Stimulated activated CD4-positive, alpha-beta T cell treated with anti-CD3 and anti-CD28 coated beads, TNF-alpha, amount 100 ng/mL, for 24 hours (primary cell): ENCODE measurements around the gene HTD2.
"Not testable (repeated sequence)": the region's sequence is repeated elsewhere in the genome, so short reads cannot be mapped to it uniquely, and the experiment has no call there.

Experiments
- DNase-seq, 3 experiments: peaks; one replicate each; pipeline ENCODE4 v3.0.0-alpha.2; 2020; ENCODE audit warnings: low read depth in 3 of 3

The HTD2 gene

DNA sequence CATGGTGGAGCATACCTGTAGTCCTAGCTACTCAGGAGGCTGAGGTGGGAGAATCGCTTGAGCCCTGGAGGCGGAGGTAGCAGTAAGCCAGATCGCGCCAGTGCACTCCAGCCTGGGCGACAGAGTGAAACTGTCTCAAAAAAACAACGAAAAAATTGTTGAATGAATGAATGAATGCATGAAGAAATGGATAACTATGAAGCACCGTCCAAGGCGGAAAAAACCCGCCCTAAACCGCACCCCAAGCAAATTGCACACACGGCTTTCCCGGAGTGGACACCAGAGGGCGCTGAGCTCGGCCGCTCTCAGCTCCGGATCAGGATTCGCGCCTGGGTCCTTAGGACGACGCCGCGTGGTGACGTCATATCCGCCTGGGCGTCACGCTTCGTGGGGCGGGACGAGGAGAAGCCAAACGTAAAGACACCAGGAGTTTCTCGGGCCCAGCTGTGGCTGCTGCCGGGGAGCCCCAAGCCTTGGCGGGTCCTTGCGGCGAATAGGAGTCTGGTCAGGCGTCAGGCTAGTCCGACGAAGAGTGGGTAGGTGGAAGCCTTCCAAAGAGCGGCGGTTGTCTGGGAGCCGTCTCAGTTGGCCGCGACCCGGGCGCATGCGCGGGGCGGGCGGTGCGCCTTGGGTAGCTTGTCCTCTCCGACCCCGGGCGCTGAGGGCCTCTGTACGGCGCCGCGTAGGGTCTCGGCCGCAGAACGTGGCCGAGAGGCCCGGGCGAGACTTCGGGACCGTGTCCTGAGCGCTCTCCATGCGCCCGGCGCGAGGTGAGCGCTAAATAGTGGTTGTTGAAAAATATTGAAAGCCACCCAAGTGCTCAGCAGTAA lies at the start of gene HTD2, which contains the start of gene RPP14:
HTD2 (plus strand) TSS at position 639 of the 830 bp plus-strand sequence. CDS start 11,094 bp downstream, outside the sequence.
RPP14 (plus strand) TSS at position 364 of the 830 bp plus-strand sequence. CDS start 4,085 bp downstream, outside the sequence.
- DNase-seq = peak; percentile 98 to 99 (median 99)

- DNase-seq = no peak
Observed at GRCh38 chr3:58258392-58259055, 47.8 kb upstream of the HTD2 start.

DNA sequence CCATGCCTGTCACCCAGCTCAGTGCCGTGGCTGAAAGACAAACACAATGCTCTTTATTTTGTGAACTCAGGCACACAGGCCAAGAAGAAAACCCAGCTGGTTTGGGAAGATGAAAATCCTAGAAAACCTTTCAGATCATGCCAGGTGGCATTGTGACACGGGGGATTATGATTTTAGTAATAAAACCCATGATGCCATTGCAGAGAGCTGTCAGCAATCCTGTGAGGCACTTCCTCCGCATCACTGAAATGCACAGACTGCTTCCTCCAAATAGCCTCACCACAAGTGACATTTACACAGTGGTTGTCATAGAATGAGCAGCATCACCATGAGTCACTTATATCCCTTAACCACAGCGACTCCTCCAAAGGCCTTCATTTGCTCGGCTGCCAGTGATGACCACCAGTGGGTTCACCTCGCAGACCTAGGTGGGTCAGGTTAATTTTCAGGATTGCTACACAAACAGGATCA lies 46.0 kb upstream of the HTD2 start:
- no peak for DNase-seq

DNA sequence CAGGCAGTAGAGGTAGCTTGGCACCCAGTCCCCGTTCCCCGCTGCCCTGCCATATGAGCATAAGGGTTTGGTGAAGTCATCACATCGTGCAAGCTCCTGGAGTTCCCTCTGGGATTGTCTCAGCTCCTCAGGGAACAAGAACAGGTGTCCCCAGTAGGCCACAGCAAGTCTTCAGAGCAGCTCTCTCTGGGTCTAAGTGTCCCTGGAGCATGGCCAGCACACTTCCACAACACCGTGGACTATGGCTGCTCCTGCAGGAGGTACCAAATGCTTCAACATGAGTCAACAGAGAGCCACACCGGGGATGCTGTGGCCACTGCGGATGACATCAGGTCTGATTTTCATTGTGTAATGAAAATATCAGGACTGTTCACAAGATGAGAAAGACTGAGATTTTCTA lies 45.6 kb upstream of the HTD2 start:
- no peak for DNase-seq

DNA sequence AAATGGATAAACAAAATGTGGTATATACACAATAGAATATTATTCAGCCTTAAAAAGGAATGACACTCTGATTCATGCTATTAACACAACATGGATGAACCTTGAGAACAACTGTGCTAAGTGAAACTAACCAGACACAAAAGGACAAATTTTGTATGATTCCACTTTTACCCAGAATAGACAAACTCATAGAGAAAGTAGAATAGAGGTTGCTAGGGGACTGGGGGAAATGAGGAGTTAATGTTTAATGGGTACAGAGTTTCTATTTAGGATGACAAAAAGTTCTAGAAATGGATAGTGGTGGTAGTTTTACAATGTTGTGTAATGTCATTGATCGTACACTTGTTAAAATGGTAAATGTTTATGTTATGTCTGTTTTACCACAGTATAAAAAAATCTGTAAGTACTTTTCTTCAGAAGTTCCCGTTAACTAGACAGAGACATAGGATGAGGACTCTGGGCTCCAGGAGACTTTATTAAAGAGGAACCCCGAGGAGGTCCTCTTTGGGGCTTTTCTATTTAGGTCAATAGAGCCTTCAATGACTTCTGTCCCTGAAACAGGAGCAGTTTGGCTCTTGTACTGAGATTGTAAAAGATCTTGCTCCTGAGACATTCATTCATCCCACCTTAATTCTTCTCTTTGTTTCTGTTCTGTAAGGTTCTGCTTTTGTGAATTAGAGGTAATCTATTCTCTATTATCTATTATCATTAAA lies 44.2 kb upstream of the HTD2 start:
- no peak for DNase-seq

- no peak for DNase-seq
Observed at GRCh38 chr3:58266577-58266976, 39.7 kb upstream of the HTD2 start.

DNA sequence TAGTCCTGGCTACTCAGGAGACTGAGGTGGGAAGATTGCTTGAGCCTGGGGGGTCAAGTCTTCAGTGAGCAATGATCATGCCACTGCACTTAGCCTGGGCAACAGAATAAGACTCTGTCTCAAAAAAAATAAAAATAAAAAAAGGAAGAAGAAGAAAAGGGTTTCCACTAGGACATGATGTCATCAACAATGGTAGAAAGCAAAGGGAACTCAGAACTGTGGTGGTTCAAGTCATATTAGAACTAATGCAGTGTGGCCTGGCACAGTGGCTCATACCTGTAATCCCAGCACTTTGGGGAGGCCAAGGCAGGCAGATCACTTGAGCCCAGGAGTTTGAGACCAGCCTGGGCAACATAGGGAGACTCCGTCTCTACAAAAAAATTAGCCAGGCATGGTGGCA lies 38.8 kb upstream of the HTD2 start:
- DNase-seq = not testable (repeated sequence)

DNA sequence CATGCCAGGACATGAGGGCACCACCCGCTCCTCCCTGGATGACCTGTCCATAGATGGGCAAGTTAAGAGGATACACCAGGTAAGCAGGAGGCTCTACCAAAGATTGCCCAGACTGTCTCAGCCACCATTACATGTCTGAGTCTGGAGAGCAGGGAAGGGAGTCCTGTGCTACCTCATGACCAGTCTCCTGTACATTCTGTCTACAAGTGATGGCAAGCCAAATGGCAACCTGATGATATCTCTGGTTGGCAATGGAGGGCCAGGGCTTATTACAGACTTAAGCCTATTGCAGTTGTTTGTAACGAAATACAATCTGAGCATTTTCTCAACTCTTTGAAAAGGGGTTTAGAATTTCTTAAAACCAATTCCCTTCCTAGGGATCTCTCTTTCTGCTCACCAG lies 37.0 kb upstream of the HTD2 start:
- no peak for DNase-seq

DNA sequence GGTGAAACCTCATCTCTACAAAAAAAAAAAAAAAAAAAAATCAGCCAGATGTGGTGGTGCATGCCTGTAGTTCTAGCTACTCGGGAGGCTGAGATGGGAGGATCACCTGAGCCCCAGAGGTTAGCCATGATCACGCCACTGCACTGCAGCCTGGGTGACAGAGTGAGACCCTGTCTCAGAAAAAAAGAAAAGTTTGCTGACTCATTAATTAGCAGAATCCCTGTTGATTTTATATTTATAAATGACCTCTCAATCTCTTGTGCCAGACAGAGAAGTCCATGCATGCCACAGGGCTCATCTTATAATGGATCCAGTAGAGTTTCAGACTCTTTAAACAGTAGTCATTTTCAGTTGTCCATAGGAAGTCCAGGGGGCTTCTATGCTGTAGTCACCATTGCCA lies 35.8 kb upstream of the HTD2 start:
- DNase-seq = no peak

- DNase-seq = peak in 1 of 3 experiments; percentile 6
Observed at GRCh38 chr3:58271901-58272501, 34.3 kb upstream of the HTD2 start.

DNA sequence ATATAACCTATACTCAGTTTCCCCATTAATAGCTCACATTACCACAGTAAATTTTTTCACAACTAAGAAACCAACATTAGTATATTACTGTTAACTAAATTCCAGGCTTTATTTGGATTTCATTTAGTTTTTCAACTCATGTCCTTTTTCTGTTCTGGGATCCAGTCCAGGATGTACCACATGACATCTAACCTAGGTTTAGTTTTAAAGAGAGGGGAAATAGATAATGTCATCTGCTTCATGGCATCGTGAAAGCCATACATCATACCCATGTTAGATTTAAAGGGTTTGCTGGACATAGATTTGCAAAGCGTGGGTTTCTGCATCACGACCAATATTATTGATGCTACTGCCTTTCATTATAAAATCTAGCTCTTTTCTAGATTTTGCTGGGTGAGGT lies 33.4 kb upstream of the HTD2 start:
- DNase-seq = no peak

- not testable (repeated sequence) for DNase-seq
Observed at GRCh38 chr3:58273362-58273761, 33.0 kb upstream of the HTD2 start.

DNA sequence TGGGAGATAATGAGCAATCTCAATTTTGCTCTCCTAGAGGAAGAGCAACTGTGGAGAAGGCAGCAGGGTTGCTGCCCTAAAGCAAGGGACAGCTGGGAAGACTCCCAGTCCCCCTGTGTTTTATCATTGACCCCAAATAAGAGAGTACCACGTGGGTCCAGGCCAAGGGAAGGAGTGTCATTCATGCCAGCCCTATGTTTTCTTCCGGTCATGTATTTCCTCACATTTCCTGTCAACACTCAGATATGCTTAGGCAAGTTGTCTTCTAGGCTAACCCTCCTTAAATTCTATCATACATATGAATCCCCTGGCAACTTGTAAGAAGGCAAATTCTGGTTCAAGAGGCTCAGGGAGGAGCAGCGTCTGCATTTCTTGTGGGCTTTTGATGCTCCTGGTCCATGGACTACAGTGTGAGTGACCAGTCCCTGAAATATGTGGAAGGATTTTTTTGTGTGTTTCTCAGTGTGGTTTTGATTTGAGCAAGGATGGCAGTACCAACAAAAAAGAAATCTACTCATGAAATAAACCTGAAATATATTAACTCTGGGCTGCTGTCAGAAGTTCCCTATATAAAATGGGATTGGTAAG lies 32.2 kb upstream of the HTD2 start:
- no peak for DNase-seq

- no peak for DNase-seq
Observed at GRCh38 chr3:58281069-58281468, 25.3 kb upstream of the HTD2 start.

- no peak for DNase-seq
Observed at GRCh38 chr3:58285334-58285733, 21.0 kb upstream of the HTD2 start.

- DNase-seq = no peak
Observed at GRCh38 chr3:58287354-58287753, 19.0 kb upstream of the HTD2 start.

DNA sequence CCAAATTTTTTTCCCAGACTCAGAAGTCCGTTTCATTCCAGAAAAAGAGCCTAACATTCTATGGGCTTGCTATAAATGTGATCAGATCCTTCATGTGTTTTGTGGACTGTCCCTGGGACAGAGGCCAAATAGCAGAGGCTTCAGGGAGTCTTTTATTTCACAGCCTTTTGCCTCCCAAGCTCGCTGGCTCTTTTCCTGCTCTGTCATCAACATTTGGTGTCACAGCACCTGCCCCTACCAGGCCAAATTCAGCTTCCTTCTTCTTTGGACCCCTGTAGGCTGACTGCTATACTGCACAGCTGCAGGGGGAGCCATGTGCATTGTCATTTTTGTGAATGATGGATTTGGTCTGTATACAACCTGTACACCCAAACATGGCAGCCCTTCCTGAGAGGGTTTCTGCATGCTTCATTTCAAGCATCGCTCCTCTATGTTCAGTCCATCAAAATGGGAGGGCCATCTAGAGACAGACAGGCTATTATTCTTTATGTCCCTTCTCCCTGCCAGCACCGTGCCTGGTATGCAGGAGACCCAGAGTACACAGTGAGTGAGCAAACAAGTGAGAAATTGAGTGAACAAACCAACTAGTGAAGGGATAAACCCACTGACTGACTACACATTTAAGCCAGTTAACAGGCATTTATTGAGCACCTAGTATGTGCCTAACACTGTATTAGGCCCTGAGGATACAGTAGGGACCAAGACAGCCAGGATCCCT lies 18.1 kb upstream of the HTD2 start:
- DNase-seq = no peak

DNA sequence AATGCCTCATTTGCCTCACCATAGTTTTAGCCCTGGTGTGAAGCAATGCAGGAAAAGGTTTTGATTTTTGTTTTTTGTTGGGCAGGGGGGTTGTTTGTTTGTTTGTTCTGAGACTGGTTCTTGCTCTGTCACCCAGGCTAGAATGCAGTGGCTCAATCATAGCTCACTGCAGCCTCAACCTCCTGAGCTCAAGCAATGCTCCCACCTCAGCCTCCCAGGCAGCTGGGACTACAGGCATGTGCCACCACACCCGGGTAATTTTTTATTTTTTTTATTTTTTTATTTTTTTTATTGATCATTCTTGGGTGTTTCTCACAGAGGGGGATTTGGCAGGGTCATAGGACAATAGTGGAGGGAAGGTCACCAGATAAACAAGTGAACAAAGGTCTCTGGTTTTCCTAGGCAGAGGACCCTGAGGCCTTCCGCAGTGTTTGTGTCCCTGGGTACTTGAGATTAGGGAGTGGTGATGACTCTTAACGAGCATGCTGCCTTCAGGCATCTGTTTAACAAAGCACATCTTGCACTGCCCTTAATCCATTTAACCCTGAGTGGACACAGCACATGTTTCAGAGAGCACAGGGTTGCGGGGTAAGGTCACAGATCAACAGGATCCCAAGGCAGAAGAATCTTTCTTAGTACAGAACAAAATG lies 17.2 kb upstream of the HTD2 start:
- not testable (repeated sequence) for DNase-seq

- not testable (repeated sequence) for DNase-seq
Observed at GRCh38 chr3:58290446-58290845, 15.9 kb upstream of the HTD2 start.

DNA sequence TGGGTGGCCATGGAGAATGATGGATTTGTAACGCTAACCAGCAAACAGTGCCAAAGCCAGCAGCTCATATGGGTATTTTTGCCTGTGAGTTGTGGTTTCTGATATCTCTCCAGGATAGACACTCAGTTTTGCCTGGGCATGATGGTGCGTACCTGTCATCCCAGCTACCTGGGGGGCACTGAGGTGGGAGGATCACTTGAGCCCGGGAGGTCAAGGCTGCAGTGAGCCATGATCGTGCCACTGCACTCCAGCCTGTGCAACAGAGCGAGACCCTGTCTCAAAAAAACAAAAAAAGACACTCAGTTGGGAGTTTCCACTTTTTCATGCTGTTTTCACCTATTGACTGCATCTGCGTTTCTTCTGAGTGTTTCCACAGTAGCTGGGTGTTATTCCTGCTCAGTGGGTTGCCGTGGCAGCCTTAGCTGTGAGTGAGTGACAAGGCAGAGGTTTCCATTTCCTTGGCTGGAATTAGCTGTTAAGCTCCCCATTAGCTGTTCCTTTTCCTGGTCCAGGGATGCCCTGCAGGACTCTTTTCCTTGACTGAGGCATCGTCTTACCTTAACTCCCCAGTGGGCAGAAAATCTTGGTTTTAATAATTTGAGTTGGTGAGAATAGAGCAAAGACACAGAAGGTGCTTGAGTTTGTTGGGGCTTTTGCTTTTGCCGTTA lies 14.5 kb upstream of the HTD2 start:
- no peak for DNase-seq
